H7 (cell line): Measurements from ENCODE around the gene CYP4F2. TPM values are rescaled to one million over a fixed set of nuclear protein-coding genes. Genes with fewer than 3 reads are reported as not detected.
"Not testable (repeated sequence)": the region's sequence is repeated elsewhere in the genome, so short reads cannot be mapped to it uniquely, and the experiment has no call there.

ENCODE experiments used
- DNase-seq: peaks from one replicate; pipeline ENCODE4 v3.0.0; 2012
- H3K27me3 ChIP-seq: 2 replicates; pipeline ENCODE4 v1.6.0; 2011; ENCODE audit warnings: mild to moderate bottlenecking, low read length; ENCODE audit not compliant: control insufficient read depth, insufficient read depth
- H3K36me3 ChIP-seq: replicated peaks from 2 replicates; pipeline ENCODE4 v1.5.1; 2011; ENCODE audit warnings: low read length; ENCODE audit not compliant: control insufficient read depth, insufficient read depth
- H3K4me3 ChIP-seq: 2 replicates; pipeline ENCODE4 v1.5.1; 2011; ENCODE audit warnings: low read depth, mild to moderate bottlenecking, control low read depth, low read length, moderate library complexity; ENCODE audit not compliant: insufficient read depth
- total RNA-seq: library from RNA; depleted of rRNA; stranded (reverse); fragments of >200 nt; shearing (Covaris generic); gene quantifications from 2 replicates; pipeline ENCODE4 v1.2.3, GENCODE V29; 2014

CYP4F2 gene
- total RNA-seq, 1 experiment from 2014 or later, result not detected

DNA sequence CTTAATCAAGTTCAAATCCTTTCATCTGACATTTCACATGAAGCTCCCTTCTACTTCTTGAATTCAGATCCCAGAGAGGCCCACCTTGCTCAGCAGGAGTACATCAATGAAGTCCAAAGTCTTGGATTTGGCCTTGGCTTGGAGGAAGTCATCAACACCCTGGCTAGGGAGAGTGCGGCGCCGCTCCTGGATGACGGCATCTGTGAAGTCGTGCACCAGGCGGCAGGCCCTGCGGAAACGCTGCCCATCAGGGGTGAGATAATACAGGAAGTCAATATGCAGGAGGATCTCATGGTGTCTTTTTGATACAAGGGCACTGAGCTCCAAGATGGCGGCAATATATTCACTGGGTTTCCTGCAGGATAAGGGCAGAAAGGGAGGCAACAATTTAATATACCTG is 8.5 kb downstream of the CYP4F2 start:
- DNase-seq, H3K27me3 ChIP-seq, H3K4me3 ChIP-seq, H3K36me3 ChIP-seq: not testable (repeated sequence)

DNA sequence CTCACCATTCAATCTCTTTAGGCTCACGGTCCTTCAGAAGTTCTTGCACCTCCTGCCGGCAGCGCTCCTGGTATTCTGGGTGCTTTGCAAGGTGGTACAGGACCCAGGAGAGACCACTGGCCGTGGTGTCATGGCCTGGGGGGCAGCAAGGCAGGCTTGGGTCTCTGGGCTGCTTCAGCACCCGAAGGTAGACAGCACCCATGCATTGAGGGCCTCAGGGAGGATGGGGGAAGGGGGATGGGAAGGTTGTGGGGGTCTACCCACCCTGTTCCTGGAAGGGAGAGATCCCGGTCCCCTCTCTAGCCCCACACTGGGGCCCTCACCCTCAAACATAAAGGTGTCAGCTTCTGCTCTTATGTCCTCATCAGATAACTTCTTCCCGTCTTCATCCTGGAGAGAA is 12.0 kb downstream of the CYP4F2 start:
- no peaks in the 10 kb centered on the region for H3K27me3 ChIP-seq
- no peak for DNase-seq
- H3K36me3 ChIP-seq, result no peaks in the 10 kb centered on the region
- no peak overlapping the region for H3K4me3 ChIP-seq

DNA sequence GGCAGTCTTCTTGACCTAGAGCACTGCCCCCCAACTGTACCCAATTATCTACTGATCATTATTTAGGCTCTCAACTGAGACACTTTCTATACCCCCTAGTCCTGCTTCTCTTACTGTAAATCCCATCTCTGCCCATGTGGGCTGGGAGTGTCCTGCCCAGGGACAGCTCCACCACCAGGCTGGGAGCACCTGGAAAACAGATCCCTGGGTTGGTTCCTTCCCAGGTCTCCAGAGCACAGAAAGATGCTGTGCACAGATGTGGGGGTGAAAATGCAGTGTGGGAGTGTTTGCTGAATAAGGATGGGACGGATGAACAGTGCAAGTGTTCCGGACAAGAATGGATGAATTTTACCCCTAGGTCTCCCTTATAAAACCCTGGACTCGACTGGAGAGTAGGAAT is 12.7 kb downstream of the CYP4F2 start:
- H3K4me3 ChIP-seq, result no peak overlapping the region
- DNase-seq, result no peak
- H3K36me3 ChIP-seq, result no peaks in the 10 kb centered on the region
- H3K27me3 ChIP-seq, result no peaks in the 10 kb centered on the region

DNA sequence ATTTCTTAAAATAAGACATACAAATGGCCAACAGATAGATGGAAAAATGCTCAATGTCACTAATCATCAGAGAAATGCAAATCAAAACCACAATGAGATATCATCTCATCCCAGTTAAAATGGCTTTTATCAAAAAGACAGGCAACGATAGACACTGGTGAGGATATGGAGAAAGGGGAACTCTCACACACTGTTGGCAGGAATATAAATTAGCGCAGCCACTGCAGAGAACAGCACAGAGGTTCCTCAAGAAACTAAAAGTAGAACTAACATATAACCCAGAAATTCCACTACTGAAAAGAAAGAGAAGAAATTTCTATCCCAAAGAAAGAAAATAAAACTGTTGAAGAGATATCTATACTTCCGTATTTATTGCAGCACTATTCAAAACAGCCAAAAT is 14.5 kb downstream of the CYP4F2 start:
- DNase-seq, H3K27me3 ChIP-seq, H3K4me3 ChIP-seq, H3K36me3 ChIP-seq: not testable (repeated sequence)

DNA sequence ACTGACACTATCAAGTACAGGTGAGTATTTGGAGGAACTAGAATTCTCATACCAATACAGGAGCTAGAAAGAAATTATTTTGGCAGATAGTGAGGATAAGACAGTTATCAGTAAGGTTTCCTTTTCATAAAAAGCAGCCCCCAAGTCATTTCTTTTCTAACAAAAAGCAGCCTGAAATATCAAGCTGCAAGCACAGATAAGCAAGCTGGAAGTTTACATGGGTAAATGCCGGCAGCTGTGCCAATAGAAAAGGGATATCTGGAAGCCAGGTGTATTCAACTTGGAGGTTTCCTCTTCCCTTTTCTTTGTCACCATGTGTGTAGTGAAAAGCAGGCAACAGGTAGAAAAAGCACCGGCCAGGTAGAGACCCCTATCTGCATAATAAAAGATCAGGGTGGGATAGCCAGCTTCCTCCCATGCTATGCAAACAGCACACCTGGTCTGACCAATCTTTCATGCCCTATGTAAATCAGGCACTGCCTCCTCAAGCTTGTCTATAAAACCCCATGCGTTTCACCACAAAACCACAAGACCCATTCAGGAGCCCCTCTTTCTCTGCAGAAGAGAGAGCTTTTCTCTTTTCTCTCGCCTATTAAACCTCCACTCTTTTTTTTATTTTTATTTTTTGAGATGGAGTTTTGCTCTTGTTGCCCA is 22.9 kb downstream of the CYP4F2 start:
- Histone ChIP-seq H3K4me3 (no peak overlapping the region), H3K27me3 (no peaks in the 10 kb centered on the region), H3K36me3 (no peaks in the 10 kb centered on the region)
- DNase-seq, result no peak

DNA sequence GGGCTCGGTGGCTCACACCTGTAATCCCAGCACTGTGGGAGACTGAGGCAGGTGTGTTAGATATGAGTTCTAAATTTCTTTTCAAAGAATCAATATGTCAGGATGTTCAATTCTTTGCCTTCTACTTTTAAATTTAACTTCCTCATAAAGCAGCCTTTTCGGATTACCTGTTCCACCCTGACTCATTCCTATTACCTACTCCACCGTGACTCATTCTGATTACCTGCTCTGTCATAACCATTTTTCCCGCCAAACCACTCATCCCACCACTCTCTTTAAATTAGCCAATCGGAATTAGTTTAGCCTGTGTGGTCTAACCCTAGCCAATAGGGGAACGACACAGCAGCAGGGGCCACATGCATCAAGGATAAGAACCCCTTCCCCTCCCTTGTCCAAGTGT is 24.1 kb downstream of the CYP4F2 start:
- not testable (repeated sequence) for H3K36me3 ChIP-seq, H3K27me3 ChIP-seq, DNase-seq, H3K4me3 ChIP-seq

DNA sequence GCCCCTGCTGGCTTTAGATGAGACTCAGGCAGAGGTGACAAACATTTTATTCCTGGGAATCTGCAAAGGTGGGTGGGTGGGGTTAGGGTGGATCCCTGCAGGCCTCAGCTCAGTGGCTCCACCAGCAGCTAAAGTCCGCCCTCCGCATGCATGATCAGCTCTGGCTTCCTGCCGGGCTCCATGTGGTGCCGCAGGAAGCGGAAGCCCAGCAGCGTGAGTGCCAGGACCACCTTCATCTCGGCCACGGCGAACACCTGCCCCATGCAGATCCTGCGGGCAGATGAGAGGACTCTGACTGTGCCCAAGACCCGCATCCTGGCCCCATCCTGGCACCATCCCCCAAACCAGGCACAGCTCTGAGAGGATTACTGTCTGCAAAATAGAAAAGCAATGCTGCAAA is 26.3 kb downstream of the CYP4F2 start:
- no peaks in the 10 kb centered on the region for H3K36me3 ChIP-seq
- no peaks in the 10 kb centered on the region for H3K27me3 ChIP-seq
- DNase-seq, result no peak
- no peak overlapping the region for H3K4me3 ChIP-seq

DNA sequence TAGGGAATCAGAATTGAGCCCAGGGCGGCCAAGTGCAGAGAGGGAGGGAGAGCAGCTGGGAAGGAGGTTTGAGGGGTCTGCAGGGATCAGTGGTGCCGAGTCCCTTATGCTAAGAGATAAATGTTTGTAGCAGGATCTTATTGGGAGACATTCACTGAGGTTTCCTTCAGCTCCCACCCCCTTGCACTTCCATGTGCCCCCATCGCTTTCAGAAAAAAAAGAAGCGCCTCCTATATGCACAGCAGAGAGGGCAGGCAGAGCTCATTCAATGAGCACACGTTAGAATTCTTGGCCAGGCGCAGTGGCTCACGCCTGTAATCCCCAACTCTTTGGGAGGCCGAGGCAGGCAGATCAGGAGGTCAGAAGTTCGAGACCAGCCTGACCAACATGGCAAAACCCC is 28.0 kb downstream of the CYP4F2 start:
- DNase-seq, result no peak
- Histone ChIP-seq H3K27me3 (no peaks in the 10 kb centered on the region), H3K4me3 (no peak overlapping the region), H3K36me3 (no peaks in the 10 kb centered on the region)

DNA sequence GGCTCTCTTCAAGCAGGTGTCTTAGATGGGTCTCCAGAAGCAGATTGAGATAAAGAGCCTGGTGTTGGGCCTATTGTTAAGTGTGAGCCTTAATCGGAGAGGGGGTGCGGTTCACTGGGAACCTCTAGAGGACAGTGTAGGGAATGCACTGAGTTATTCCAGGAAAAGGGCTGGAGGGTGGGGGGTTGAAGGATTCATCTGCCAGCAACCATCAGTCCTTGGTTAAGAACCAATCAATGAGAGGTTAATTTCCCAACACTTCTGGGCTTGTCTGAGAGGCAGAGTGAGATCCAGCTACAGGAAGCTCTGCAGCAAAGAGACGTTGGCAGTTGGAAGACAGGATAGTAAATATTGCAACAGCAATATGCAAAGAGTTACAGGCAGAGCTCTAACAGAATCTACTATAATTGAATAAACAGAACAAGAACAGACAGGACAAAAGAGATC is 28.7 kb downstream of the CYP4F2 start:
- no peak overlapping the region for H3K4me3 ChIP-seq
- DNase-seq, result peak; percentile 43
- no peaks in the 10 kb centered on the region for H3K36me3 ChIP-seq
- H3K27me3 ChIP-seq, result no peaks in the 10 kb centered on the region

DNA sequence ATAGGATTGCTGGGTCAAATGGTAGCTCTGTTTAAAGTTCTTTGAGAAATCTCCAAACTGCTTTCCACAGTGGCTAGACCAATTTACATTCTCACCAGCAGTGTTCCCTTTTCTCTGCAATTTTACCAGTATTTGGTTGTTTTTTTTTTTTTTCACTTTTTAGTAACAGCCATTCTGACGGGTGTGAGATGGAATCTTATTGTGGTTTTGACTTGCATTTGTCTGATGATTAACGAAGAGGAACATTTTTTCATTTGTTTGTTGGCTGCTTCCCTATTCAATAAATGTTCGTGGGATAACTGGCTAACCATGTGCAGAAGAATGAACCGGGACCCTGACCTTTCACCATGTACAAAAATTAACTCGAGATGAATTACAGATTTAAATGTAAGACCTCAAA is 31.2 kb downstream of the CYP4F2 start:
- Histone ChIP-seq H3K4me3 (no peak overlapping the region), H3K36me3 (no peaks in the 10 kb centered on the region), H3K27me3 (no peaks in the 10 kb centered on the region)
- DNase-seq, result no peak

DNA sequence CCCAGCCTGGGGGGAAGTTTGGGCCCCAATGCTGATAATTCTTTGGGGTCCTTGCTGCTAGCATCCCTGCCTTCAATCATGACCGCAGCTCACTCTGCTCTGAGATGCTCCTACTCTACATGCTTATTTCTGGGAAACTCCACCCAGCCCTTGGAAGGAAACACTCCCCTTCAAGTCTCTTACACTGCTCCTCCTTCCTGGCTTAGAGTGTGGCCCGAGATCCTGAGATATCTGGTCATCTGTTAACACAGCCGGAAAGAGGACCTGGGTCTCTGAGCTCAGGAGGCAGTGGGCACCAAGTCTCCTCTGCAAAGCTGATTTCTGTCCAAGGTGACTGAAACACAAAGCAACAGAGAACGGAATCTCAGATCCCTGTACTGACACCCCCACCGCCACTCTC is 33.0 kb downstream of the CYP4F2 start:
- Histone ChIP-seq H3K27me3 (no peaks in the 10 kb centered on the region), H3K4me3 (no peak overlapping the region), H3K36me3 (no peaks in the 10 kb centered on the region)
- no peak for DNase-seq

DNA sequence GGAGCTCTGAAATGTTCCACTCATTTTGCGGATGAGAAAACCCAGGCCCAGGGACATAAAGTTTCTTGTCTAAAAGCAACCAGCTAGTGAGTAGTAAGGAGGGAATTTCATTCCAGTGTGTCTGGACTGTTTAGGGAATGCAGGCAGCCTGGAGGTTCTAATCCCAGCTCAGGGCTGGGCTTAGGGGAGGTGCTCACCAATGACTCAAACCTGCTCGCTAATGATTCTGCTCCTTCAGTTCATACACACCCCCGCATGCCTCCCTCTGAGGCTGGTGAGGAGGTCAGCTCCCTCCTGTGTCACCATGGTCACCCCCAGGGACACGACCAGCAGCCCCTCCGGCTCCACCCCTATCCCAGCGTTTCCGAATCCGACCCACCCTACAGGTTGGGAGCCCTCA is 34.6 kb downstream of the CYP4F2 start:
- no peaks in the 10 kb centered on the region for H3K36me3 ChIP-seq
- no peak for DNase-seq
- H3K4me3 ChIP-seq, result no peak overlapping the region
- no peaks in the 10 kb centered on the region for H3K27me3 ChIP-seq

DNA sequence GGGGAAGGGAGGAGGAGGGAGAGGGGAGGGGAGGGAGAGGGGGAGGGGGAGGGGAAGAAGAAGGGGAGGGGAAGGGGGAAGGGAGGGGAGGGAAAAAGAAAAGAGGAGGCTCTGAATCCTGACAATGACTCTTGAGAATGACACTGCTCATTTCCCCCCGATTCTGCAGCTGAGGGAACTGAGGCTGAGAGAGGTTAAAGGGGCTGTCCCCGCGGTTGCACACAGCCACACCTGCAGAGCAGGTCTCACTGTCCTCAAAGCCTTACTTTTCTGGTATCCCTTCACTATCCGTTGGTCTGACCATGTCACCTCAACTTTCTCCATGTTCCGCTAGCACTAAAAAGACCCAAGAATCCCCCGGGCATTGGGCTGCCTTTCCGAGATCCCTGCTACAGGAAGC is 35.4 kb downstream of the CYP4F2 start:
- no peak overlapping the region for H3K4me3 ChIP-seq
- no peaks in the 10 kb centered on the region for H3K36me3 ChIP-seq
- no peak for DNase-seq
- no peaks in the 10 kb centered on the region for H3K27me3 ChIP-seq

DNA sequence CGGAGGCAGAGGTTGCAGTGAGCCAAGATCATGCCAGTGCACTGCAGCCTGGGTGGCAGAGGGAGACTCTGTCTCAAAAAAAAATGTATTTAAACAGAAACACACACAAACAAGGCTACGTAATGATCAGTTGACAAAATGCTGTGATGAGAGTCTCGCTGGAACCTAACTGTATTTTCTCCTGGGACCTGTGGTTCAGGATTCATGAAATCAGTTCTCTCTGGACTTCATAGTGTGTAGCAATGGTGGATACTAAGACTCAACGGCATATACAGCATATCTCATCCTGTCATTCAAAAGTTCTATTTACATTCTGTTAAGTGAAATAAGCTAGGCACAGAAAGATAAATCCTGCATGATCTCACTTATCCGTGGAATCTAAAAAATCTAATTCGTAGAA is 37.4 kb downstream of the CYP4F2 start:
- Histone ChIP-seq H3K27me3 (no peaks in the 10 kb centered on the region), H3K36me3 (no peaks in the 10 kb centered on the region), H3K4me3 (no peak overlapping the region)
- no peak for DNase-seq

DNA sequence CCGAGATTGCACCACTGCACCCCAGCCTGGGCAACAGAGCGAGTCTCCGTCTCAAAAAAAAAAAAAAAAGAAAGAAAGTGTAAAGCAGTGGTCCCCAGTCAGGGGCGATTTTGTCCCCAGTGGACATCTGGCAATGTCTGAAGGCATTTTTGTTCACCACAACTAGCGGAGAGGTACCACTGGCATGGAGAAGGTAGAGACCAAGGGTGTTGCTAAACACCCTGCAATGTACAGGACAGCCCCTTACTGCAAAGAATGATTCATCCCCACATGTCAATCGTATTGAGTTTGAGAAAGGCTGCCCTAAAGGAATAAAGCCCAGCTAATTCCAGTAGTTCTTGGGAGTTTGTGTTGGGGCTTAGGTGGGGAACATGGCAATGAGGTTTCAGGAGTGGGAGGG is 38.7 kb downstream of the CYP4F2 start:
- Histone ChIP-seq H3K36me3 (no peaks in the 10 kb centered on the region), H3K27me3 (no peaks in the 10 kb centered on the region), H3K4me3 (no peak overlapping the region)
- DNase-seq, result no peak

DNA sequence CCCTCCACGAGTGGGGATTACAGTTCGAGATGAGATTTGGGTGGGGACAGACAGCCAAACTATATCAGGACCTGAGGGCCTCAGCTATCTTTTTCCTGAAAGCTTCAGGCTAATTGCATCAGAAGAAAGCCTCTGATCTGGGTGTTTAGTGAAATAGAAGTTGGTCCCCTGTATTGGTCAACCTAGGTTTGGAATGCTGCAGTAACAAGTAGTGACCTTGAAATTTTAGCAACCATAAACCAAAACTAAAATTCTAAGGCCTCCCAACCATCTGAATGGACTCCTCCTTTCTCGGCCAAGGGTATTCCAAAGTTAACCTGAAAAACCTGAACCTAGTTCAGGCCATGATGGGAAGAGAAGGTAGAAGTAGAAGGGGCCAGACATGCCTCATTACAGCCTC is 47.5 kb downstream of the CYP4F2 start:
- no peaks in the 10 kb centered on the region for H3K27me3 ChIP-seq
- no peak for DNase-seq
- H3K4me3 ChIP-seq, result no peak overlapping the region
- H3K36me3 ChIP-seq, result no peaks in the 10 kb centered on the region
